AG20443 (cell line): Measurements from ENCODE around the gene XRCC4.
"Not testable (repeated sequence)": the region's sequence is repeated elsewhere in the genome, so short reads cannot be mapped to it uniquely, and the experiment has no call there.

ENCODE experiments used
- DNase-seq: peaks from one replicate; pipeline ENCODE4 v3.0.0; 2012; ENCODE audit warnings: low spot score, mixed read lengths

XRCC4 gene

GRCh38 chr5:83118471-83118870 is 41.1 kb downstream of the XRCC4 start:
- DNase-seq = no peak

GRCh38 chr5:83118976-83119375 is 41.6 kb downstream of the XRCC4 start:
- DNase-seq = no peak

GRCh38 chr5:83124593-83124992 is 47.2 kb downstream of the XRCC4 start:
- no peak for DNase-seq

GRCh38 chr5:83125560-83125959 is 48.2 kb downstream of the XRCC4 start:
- no peak for DNase-seq

- DNase-seq = no peak
Observed at GRCh38 chr5:83126501-83126900, 49.2 kb downstream of the XRCC4 start.

- no peak for DNase-seq
Observed at GRCh38 chr5:83133797-83134196, 56.5 kb downstream of the XRCC4 start.

- no peak for DNase-seq
Observed at GRCh38 chr5:83142526-83142925, 65.2 kb downstream of the XRCC4 start.

GRCh38 chr5:83145241-83145640 is 67.9 kb downstream of the XRCC4 start:
- no peak for DNase-seq

- DNase-seq = no peak
Observed at GRCh38 chr5:83145882-83146331, 68.6 kb downstream of the XRCC4 start.

- DNase-seq = no peak
Observed at GRCh38 chr5:83146441-83146840, 69.1 kb downstream of the XRCC4 start.

GRCh38 chr5:83147593-83147992 is 70.2 kb downstream of the XRCC4 start:
- no peak for DNase-seq

- DNase-seq = no peak
Observed at GRCh38 chr5:83148370-83148769, 71.0 kb downstream of the XRCC4 start.

- no peak for DNase-seq
Observed at GRCh38 chr5:83149671-83150070, 72.3 kb downstream of the XRCC4 start.

GRCh38 chr5:83151821-83152220 is 74.5 kb downstream of the XRCC4 start:
- DNase-seq = no peak

- DNase-seq = not testable (repeated sequence)
Observed at GRCh38 chr5:83152996-83153395, 75.6 kb downstream of the XRCC4 start.

- no peak for DNase-seq
Observed at GRCh38 chr5:83156001-83156400, 78.7 kb downstream of the XRCC4 start.

- DNase-seq = no peak
Observed at GRCh38 chr5:83157163-83157562, 79.8 kb downstream of the XRCC4 start.

- DNase-seq = no peak
Observed at GRCh38 chr5:83162601-83163000, 85.3 kb downstream of the XRCC4 start.

GRCh38 chr5:83167538-83167937 is 90.2 kb downstream of the XRCC4 start:
- no peak for DNase-seq

- no peak for DNase-seq
Observed at GRCh38 chr5:83169571-83170337, 92.4 kb downstream of the XRCC4 start.

- DNase-seq = no peak
Observed at GRCh38 chr5:83172011-83172410, 94.7 kb downstream of the XRCC4 start.

- DNase-seq = peak; percentile 13
Observed at GRCh38 chr5:83172655-83173054, 95.3 kb downstream of the XRCC4 start.

GRCh38 chr5:83173826-83174225 is 96.5 kb downstream of the XRCC4 start:
- DNase-seq = no peak

GRCh38 chr5:83177803-83178202 is 100.5 kb downstream of the XRCC4 start:
- no peak for DNase-seq
